Osteoblast (primary cell): Measurements from ENCODE around the gene SLC2A13. TPM values are rescaled to one million over a fixed set of nuclear protein-coding genes. Genes with fewer than 3 reads are reported as not detected.
A peak's percentile ranks its signal among the peaks of the same experiment; 100 is the strongest.

ENCODE experiments used
- DNase-seq: peaks from one replicate; pipeline ENCODE4 v3.0.0; 2011; ENCODE audit warnings: low spot score, mixed read lengths; ENCODE audit not compliant: insufficient read length; ENCODE audit errors: missing footprints
- H2AFZ ChIP-seq: 2 replicates; pipeline ENCODE4 v1.6.0; 2011; ENCODE audit warnings: mild to moderate bottlenecking, low read length
- H3K27ac ChIP-seq: 2 replicates; pipeline ENCODE4 v1.5.1; 2011; ENCODE audit warnings: mild to moderate bottlenecking, low read depth, low read length, moderate library complexity
- H3K27me3 ChIP-seq: 2 replicates; pipeline ENCODE4 v1.6.0; 2012; ENCODE audit warnings: mild to moderate bottlenecking, control low read depth, inconsistent platforms, low read length, moderate library complexity; ENCODE audit not compliant: insufficient read depth
- H3K36me3 ChIP-seq: 2 replicates; pipeline ENCODE4 v1.5.1; 2011; ENCODE audit warnings: mild to moderate bottlenecking, low read length, control low read depth, moderate library complexity; ENCODE audit not compliant: insufficient read depth
- H3K4me1 ChIP-seq: 2 replicates; pipeline ENCODE4 v1.5.1; 2011; ENCODE audit warnings: mild to moderate bottlenecking, low read length, control low read depth, moderate library complexity; ENCODE audit not compliant: insufficient read depth
- H3K4me2 ChIP-seq: 2 replicates; pipeline ENCODE4 v1.6.0; 2011; ENCODE audit warnings: mild to moderate bottlenecking, low read length; ENCODE audit not compliant: insufficient read depth
- H3K4me3 ChIP-seq: fragments of 200-600 bp; sonication (generic); 3 replicates; pipeline ENCODE4 v1.5.1; 2012; ENCODE audit warnings: mild to moderate bottlenecking, low read length, inconsistent platforms; ENCODE audit not compliant: insufficient read depth
- H3K79me2 ChIP-seq: 2 replicates; pipeline ENCODE4 v1.6.0; 2012; ENCODE audit warnings: mild to moderate bottlenecking, low read length, control low read depth, inconsistent platforms; ENCODE audit not compliant: insufficient read depth
- H3K9me3 ChIP-seq: 2 replicates; pipeline ENCODE4 v1.5.1; 2011; ENCODE audit warnings: low read depth, low read length, control low read depth
- H4K20me1 ChIP-seq: 2 replicates; pipeline ENCODE4 v1.6.0; 2012; ENCODE audit warnings: mild to moderate bottlenecking, low read length, control low read depth; ENCODE audit not compliant: insufficient read depth
- total RNA-seq: library from RNA; depleted of rRNA; stranded (reverse); fragments of >200 nt; gene quantifications from 2 replicates; pipeline ENCODE4 v1.2.3, GENCODE V29; 2012
- TF ChIP-seq, protein P1 (sequence below): IDR thresholded peaks from 2 replicates; pipeline ENCODE4 v1.5.1; 2011; ENCODE audit warnings: mild to moderate bottlenecking, low read depth, low read length, moderate library complexity; ENCODE audit errors: extremely low read depth

The SLC2A13 gene
- total RNA-seq, 1 donor: 12.3 TPM

DNA sequence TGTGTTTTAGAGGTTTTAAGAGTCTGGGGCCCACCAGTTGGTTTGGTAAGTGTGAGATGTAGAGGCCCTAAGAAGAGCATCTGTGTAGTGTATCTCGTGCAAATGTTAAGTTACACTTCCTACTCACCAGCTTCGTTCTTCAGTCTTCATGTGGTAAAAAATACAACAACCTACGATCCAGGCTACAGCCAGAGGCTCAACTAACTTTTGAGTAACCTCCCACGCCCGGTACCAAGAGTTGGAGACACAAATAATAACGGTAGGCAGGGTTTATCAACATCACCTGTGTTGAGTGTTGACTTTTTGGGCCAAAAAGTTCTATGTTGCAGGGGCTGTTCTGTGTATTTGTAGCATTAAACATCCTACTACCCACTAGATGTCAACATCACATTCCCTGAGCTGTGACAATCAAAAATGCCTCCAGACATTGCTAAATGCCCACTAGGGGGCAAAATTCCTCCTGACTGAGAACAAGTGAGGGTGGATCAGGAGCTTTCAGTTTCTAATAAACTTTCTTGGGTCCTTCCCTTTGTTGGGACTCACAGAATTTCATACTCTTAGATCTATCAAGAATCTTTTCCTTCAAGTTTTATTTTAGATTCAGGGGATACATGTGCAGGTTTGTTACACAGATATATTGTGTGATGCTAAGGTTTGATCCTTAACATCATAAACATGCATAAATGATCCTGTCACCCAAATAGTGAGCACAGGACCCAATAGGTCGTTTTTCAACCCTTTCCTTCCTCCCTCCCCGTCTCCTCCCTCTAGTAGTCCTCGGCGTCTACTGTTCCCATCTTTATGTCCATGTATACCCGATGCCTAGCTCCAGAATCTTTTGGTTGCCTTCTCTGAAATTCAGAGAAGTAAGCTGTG lies 94.7 kb downstream of the SLC2A13 start:
- H2AFZ ChIP-seq: peak overlapping the region; percentile 93
- no peak for DNase-seq
- H3K27ac ChIP-seq: peak overlapping the region; percentile 20

DNA sequence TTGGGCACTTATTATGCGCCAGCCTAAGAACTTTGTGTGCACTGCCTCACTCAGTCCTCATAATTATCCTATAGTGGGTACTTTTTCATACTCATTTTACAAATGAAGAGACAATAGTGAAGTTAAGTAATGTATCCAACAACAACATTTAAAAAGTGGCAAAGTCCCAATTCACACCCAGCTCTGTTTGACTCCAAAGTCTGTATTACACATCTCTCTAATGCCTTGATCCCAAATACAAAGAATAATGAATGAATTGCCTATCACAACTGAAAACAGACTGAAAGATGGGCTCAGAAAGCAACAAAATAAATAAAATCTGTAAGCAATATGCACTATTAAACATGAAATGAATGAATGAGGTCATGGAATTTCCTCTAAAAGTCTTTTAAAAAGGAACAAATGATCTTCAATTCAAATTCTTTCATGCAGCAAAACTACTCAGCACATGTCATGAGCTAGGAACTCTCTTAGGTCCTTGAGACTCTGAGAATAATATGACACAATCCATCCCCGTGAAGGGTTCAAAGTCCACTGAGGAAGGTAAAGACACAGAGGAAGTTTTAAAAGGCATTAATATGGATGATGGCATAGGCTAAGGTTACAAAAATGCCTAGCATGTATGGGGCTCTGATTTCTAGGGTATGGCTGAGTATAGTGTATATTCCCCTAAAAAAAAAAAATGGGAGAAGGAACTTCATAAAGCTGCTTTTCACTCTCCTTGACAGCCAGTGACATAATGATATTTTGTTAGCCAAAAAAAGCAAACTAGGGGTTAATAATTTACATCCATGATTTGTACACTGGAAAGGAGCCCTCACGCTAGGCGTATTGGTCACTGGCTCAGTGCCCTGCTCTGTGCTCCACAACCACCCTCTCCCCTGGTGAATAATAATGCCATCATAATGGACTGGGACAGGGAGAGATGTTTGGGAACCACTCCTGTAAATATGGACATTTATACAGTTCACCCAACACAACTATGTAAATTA lies 103.4 kb downstream of the SLC2A13 start:
- TF ChIP-seq, protein P1, sequence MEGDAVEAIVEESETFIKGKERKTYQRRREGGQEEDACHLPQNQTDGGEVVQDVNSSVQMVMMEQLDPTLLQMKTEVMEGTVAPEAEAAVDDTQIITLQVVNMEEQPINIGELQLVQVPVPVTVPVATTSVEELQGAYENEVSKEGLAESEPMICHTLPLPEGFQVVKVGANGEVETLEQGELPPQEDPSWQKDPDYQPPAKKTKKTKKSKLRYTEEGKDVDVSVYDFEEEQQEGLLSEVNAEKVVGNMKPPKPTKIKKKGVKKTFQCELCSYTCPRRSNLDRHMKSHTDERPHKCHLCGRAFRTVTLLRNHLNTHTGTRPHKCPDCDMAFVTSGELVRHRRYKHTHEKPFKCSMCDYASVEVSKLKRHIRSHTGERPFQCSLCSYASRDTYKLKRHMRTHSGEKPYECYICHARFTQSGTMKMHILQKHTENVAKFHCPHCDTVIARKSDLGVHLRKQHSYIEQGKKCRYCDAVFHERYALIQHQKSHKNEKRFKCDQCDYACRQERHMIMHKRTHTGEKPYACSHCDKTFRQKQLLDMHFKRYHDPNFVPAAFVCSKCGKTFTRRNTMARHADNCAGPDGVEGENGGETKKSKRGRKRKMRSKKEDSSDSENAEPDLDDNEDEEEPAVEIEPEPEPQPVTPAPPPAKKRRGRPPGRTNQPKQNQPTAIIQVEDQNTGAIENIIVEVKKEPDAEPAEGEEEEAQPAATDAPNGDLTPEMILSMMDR: no peak
- H3K36me3 ChIP-seq: no peaks in the 10 kb centered on the region
- no peak for DNase-seq
- H3K4me1 ChIP-seq: no peaks in the 10 kb centered on the region
- H3K27ac ChIP-seq: no peak overlapping the region
- H3K4me2 ChIP-seq: no peak overlapping the region
- no peaks in the 10 kb centered on the region for H3K79me2 ChIP-seq
- H4K20me1 ChIP-seq: no peaks in the 10 kb centered on the region
- H3K9me3 ChIP-seq: peaks cover 3% of the 10 kb centered on the region
- no peaks in the 10 kb centered on the region for H3K27me3 ChIP-seq
- no peak overlapping the region for H2AFZ ChIP-seq
- no peak overlapping the region for H3K4me3 ChIP-seq

More for the DNA sequence above, 94.7 kb downstream of the SLC2A13 start:
- Histone ChIP-seq H3K4me3 (peak overlapping the region; percentile 67), H3K79me2 (no peaks in the 10 kb centered on the region), H3K4me1 (peaks cover 8% of the 10 kb centered on the region), H3K4me2 (peak overlapping the region; percentile 86), H3K27me3 (no peaks in the 10 kb centered on the region), H3K9me3 (no peaks in the 10 kb centered on the region), H4K20me1 (no peaks in the 10 kb centered on the region), H3K36me3 (no peaks in the 10 kb centered on the region)
- TF ChIP-seq, protein P1: peak; percentile 92

DNA sequence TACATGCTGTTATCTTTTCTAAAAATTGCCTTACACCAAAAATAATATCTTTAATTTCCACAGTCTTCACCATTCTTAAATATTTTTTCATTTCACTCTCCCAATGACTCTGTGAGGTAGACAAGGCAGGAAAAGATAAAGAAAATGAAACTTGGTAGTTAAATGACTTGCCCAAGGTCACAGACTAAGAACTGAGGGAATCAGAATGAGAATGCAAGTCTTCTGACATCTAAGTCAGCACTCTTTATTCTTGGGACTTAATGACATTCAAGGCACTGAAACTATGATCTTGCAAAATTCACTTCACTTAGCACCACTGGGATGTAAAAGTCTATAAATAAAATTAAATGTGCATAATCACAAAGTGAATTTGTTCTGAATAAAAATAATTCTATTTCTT lies 104.5 kb downstream of the SLC2A13 start:
- H3K4me2 ChIP-seq: no peak overlapping the region
- H3K27me3 ChIP-seq: no peaks in the 10 kb centered on the region
- no peak overlapping the region for H2AFZ ChIP-seq
- no peak overlapping the region for H3K4me3 ChIP-seq
- H3K27ac ChIP-seq: no peak overlapping the region
- no peaks in the 10 kb centered on the region for H4K20me1 ChIP-seq
- H3K79me2 ChIP-seq: no peaks in the 10 kb centered on the region
- DNase-seq: no peak
- H3K9me3 ChIP-seq: peaks cover 3% of the 10 kb centered on the region
- H3K36me3 ChIP-seq: no peaks in the 10 kb centered on the region
- TF ChIP-seq, protein P1: no peak
- H3K4me1 ChIP-seq: no peaks in the 10 kb centered on the region
